Retinal pigment epithelial cell (primary cell): Measurements from ENCODE around the gene SMIM20.
"Not testable (repeated sequence)": the region's sequence is repeated elsewhere in the genome, so short reads cannot be mapped to it uniquely, and the experiment has no call there.

Experiments used
- DNase-seq: peaks from one replicate; pipeline ENCODE4 v3.0.0-alpha.2; 2010; ENCODE audit warnings: low read depth
- H3K4me3 ChIP-seq: 2 replicates; pipeline ENCODE4 v1.5.1; 2011; ENCODE audit warnings: mild to moderate bottlenecking, low read length, control low read depth, moderate library complexity
- CTCF ChIP-seq: conservative IDR thresholded peaks from 2 replicates; pipeline ENCODE4 v1.5.1; 2011; ENCODE audit warnings: low read depth, low read length, control low read depth, inconsistent platforms

Gene SMIM20

GRCh38 chr4:25913851-25914669, at the start of gene SMIM20:
SMIM20 (plus strand) TSS chr4:25914220; CDS start chr4:25914314, 94 bp downstream.
- peak within 1 kb of the TSS; percentile 89 for H3K4me3 ChIP-seq
- no peak for TF ChIP-seq CTCF
- DNase-seq = peak; percentile 39

GRCh38 chr4:25865586-25865985, 48.4 kb upstream of the SMIM20 start:
- peak; percentile 32 for DNase-seq
- TF ChIP-seq CTCF = no peak
- H3K4me3 ChIP-seq = no peak overlapping the region

GRCh38 chr4:25866401-25866800, 47.6 kb upstream of the SMIM20 start:
- not testable (repeated sequence) for H3K4me3 ChIP-seq, DNase-seq

- no peak for TF ChIP-seq CTCF
- no peak overlapping the region for H3K4me3 ChIP-seq
- no peak for DNase-seq
Measured at GRCh38 chr4:25867781-25868294, 46.2 kb upstream of the SMIM20 start.

GRCh38 chr4:25870081-25870480, 43.9 kb upstream of the SMIM20 start:
- no peak overlapping the region for H3K4me3 ChIP-seq
- DNase-seq = no peak
- TF ChIP-seq CTCF = no peak

- TF ChIP-seq CTCF = no peak
- DNase-seq = no peak
- H3K4me3 ChIP-seq = no peak overlapping the region
Measured at GRCh38 chr4:25872851-25873631, 41.0 kb upstream of the SMIM20 start.

- no peak for TF ChIP-seq CTCF
- H3K4me3 ChIP-seq = no peak overlapping the region
- no peak for DNase-seq
Measured at GRCh38 chr4:25873632-25874129, 40.3 kb upstream of the SMIM20 start.
